Stimulated activated CD4-positive, alpha-beta T cell treated with anti-CD3 and anti-CD28 coated beads, Interleukin-1b, Interleukin-23, amount 100 ng/mL, for 24 hours (primary cell): ENCODE measurements around the gene EPHA3.
"Not testable (repeated sequence)": the region's sequence is repeated elsewhere in the genome, so short reads cannot be mapped to it uniquely, and the experiment has no call there.

ENCODE experiments used
- DNase-seq, 4 experiments: peaks; one replicate each; pipeline ENCODE4 v3.0.0-alpha.2; 2020; ENCODE audit warnings: low read depth in 4 of 4, low spot score in 1 of 4

Gene EPHA3

DNA sequence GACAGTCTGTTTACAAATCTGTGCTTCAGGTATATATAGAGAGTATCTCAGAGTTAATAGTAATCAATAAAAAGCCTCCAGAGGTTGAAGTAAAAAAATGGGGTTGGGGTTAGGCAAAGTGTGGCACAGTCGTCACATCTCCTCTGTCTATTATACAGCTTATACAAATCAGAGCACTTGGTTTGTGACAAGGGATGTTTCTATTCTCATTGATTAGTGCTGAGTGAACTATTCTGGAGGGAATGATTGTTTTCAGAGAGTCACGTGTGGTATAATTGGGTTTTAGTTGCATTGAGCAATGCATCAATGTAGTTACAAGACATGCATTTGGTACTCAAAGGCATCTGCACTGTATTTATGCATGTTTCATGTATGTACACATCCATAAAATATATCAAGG, 172.9 kb downstream of the EPHA3 start:
- DNase-seq: no peak

- DNase-seq: no peak
These were observed 173.5 kb downstream of the EPHA3 start for GRCh38 chr3:89280822-89281365.

GRCh38 chr3:89287902-89288508, 180.6 kb downstream of the EPHA3 start:
- DNase-seq: no peak

DNA sequence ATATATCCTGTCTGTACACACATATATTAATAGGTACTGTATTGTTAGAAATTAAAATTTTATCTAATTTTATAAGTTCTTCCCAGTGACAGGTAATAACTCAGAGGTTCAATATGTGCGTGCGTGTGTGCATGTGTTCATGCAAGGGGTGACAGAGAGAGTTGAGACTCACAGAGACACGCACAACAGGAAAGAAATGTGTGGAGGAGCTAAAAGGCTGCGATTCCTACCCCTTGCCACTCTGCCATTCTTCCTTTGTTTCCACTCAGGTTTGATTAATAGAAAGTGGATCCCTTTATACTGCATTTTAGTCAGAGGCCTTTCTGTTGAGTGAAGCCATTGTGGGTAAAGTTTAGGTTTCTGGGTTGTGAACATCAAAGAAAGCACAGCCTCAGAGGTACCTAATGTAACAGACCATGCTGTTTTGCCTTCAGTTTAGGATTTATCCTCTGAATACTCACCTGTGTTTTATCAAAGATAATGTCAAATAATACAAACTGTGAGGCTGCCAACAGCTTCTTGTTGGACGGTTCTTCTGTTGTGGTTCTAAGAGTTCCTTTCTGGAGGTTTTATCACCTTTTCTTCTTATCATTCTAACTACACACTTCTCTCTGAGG, 182.3 kb downstream of the EPHA3 start:
- no peak for DNase-seq

GRCh38 chr3:89297199-89297598, 189.8 kb downstream of the EPHA3 start:
- no peak for DNase-seq

DNA sequence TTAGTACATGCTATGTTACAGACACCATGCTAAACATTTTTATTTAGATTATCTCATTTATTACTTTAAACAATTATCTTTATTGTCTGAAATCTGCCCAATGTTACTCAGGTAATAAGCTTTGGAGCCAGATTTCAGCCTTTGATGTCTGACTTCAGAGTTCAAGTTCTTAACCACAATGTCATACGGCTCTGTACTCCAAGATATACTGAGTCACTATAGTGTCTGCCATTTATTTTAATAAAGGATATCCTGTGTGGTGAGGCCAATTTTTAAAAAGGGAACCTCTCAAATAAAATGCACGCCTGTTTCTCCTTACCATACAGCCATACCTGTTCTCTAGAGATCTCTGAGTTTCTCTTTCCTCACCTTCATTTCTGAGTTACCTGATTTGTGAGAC, 193.1 kb downstream of the EPHA3 start:
- no peak for DNase-seq

GRCh38 chr3:89300981-89301380, 193.6 kb downstream of the EPHA3 start:
- DNase-seq: no peak

GRCh38 chr3:89303701-89304100, 196.3 kb downstream of the EPHA3 start:
- DNase-seq: no peak

GRCh38 chr3:89306540-89306939, 199.1 kb downstream of the EPHA3 start:
- no peak for DNase-seq

GRCh38 chr3:89311581-89311980, 204.2 kb downstream of the EPHA3 start:
- no peak for DNase-seq

DNA sequence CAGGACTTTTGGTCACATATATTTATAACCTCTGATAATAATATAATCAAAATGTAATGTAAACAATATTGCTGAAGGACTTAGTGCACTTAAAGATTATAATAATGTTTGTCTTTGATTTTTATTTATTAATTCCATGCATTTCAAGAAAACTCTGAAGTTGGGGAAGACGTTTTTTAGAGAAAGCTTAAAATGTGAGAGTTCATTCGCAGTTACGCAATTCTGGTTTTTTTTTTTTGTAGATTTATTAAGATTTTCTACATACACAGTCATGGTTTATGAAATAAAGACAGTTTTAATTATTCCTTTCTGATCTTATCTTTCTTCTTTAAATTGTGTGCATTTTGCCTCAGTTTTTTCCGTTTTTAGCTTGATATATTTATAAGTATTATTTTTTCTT, 204.7 kb downstream of the EPHA3 start:
- DNase-seq: no peak

DNA sequence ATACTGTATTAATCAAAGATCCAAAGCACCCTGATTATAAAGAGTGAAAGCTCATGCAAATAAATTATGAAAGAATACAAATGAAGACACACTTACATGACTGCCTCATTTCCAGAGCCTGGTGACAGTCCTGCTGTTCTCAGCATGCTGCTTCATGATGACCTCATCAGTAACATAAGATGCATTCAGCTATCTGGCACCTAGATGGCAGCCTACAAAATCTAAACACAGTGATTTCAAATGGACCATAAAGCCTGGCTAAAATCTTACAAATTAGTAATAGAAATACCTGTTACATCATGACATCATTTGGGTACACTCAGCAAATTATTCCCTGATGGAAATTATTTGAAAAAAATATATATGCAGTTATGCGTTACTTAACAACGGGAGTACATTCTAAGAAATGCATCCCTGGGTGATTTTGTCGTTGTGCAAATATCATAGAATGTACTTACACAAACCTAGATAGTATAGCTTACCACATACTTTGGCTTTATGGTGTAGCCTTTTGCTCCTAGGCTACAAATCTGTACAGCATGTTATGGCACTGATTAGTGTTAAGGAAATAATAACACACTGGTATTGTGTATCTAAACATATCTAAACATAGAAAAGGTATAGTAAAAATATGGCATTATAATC, 207.2 kb downstream of the EPHA3 start:
- no peak for DNase-seq

DNA sequence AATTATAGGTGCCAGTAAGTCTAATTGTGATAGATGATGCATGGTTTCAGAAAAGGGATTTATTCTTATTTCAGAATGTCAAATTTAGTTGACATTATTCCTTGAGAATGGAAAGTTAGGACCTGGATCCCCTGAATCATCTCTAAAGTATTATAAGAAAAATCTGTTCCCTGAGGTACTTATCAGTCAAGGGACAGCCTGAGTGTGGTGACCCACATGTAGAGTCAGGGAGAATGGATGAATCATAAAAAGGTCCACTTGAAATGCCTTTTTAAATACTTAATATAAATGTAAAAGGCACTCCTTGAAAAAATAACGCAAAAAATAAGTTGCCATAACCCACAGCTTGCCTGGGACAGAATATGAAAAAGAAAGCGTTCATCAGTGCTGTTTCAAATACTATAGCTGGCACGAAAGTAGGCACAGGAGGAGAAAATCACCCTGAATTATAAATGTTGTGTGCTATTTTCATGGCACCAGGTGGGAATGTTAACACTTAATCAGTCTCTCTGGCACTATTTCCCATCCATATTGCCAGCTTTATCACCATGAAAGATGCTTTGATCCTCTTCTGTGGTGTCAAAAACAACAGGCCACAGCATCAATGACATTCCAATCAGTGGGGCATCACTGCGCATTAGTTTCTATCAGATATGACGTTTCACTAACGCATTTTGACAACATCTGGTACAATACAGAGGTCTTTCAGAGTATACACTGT, 208.5 kb downstream of the EPHA3 start:
- DNase-seq: no peak

- DNase-seq: no peak
These were observed 212.8 kb downstream of the EPHA3 start for GRCh38 chr3:89320186-89320585.

DNA sequence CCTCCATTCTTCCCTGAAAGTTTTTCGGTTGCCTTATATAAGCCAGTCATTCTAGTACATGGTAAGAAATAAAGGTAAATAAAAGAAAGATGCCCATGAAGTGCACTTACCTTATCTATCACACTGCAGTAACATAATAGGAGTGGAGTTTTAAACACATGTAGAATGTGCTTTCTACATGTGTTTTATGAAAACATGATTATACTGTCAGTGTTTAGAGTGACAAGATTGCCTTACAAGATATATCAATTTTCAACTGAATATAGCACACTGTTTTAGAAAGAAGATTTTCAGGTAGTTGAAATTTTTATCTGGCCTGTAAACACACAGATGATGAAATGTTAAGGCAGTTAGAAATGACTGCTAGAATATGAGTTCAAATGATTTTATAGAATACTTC, 219.6 kb downstream of the EPHA3 start:
- no peak for DNase-seq

DNA sequence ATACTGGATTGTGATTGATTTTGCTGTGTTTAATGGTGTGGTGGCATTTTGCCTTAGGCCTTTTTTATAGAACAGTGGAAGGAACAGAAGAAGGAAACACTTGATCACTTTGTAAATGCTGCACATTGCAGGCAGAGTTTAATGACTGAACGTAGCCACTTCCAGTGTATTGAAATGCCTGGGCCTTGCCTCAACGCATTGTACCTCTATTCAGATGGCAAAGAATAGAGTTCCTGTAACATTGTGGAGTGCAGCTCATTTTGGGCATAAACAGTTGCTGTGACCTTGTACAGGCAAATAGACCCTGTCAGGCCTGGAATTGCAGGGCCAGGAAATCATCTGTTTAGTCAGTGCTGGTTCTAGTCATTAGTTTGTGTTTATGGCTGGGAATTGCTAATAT, 225.0 kb downstream of the EPHA3 start:
- DNase-seq: no peak

DNA sequence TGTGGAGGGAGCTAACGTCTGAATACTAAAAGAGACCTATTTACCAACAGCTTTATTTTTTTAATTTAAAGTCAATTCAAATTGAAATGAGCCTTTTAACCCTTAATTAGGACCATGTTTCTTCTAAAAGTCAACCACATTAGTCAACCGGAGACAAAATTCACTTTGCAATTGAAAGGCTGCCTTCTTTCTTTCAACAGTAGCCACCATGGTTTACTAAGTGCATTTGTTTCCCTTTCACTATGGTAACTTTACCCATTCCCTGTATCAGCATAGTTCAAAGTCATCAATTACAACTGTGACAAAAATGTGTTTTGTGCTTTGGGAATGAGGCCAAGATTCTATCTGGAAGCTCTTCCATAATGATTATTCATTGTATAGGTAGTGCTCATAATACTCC, 225.4 kb downstream of the EPHA3 start:
- no peak for DNase-seq

GRCh38 chr3:89335693-89336092, 228.3 kb downstream of the EPHA3 start:
- DNase-seq: no peak

GRCh38 chr3:89340408-89340807, 233.0 kb downstream of the EPHA3 start:
- no peak for DNase-seq

GRCh38 chr3:89344076-89344475, 236.7 kb downstream of the EPHA3 start:
- DNase-seq: no peak

DNA sequence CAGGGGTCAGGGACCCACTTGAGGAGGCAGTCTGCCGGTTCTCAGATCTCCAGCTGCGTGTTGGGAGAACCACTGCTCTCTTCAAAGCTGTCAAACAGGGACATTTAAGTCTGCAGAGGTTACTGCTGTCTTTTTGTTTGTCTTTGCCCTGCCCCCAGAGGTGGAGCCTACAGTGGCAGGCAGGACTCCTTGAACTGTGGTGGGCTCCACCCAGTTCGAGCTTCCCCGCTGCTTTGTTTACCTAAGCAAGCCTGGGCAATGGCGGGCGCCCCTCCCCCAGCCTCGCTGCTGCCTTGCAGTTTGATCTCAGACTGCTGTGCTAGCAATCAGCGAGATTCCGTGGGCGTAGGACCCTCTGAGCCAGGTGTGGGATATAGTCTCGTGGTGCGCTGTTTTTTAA, 243.5 kb downstream of the EPHA3 start:
- DNase-seq: not testable (repeated sequence)

GRCh38 chr3:89353465-89353864, 246.0 kb downstream of the EPHA3 start:
- no peak for DNase-seq
